GM12892 (cell line): Measurements from ENCODE around the gene COG6.

Source experiments
- POLR2A ChIP-seq: IDR thresholded peaks from 2 replicates; pipeline ENCODE4 v1.6.1; 2011; ENCODE audit warnings: low read depth, low read length, control low read depth
- TAF1 ChIP-seq: IDR thresholded peaks from 2 replicates; pipeline ENCODE4 v1.6.1; 2011; ENCODE audit warnings: low read depth, mild to moderate bottlenecking, control low read depth, low read length, borderline replicate concordance

- TF ChIP-seq POLR2A (no peak), TAF1 (no peak)
Measured at GRCh38 chr13:39712626-39713025, 57.2 kb downstream of the COG6 start.
